HepG2 (cell line): Measurements from ENCODE around the gene NINL. TPM values are rescaled to one million over a fixed set of nuclear protein-coding genes. Genes with fewer than 3 reads are reported as not detected.
A peak's percentile ranks its signal among the peaks of the same experiment; 100 is the strongest.

Experiments used
- ATAC-seq: fragments of 200-7000 bp; cut with Tn5 transposase; 3 replicates; pipeline ENCODE4 v1.9.1; 2020; ENCODE audit warnings: mild to moderate bottlenecking, moderate library complexity
- BruUV-seq: library from RNA; stranded (reverse); fragments of 400-500 nt; replicated peaks from 2 replicates; lab custom pipeline; 2021; lab: Mats Ljungman, UMichigan
- CTCF ChIA-PET: fragments of 300-600 bp; formaldehyde crosslinking; extraction: SDS; loops from one replicate; lab custom pipeline; 2021; ENCODE audit warnings: low total read pairs, inconsistent platforms, low intra/inter-chr PET ratio; lab: Yijun Ruan, JAX
- POLR2A ChIA-PET: fragments of 350-600 bp; sonication (Branson Sonifier 250); formaldehyde crosslinking; loops from one replicate; lab custom pipeline; 2020; ENCODE audit warnings: antibody characterized with exemption, inconsistent platforms; lab: Yijun Ruan, JAX
- DNase-seq: peaks from one replicate; pipeline ENCODE4 v3.0.0-alpha.2; 2015; ENCODE audit warnings: low spot score
- FAIRE-seq: peaks from 3 replicates; lab custom pipeline; 2011; peaks lifted over from hg19 to GRCh38; lab: Jason Lieb, UNC
- H2AFZ ChIP-seq: one replicate; pipeline ENCODE4 v1.6.1; 2011; ENCODE audit warnings: low read length, inconsistent platforms
- H3K27ac ChIP-seq: fragments of 300-600 bp; 3 replicates; pipeline ENCODE4 v1.8.0; 2011; ENCODE audit warnings: mixed run types, mild to moderate bottlenecking, mixed read lengths, low read length, inconsistent platforms; ENCODE audit not compliant: insufficient read depth; ENCODE audit errors: extremely low read length
- H3K27me3 ChIP-seq, 2 experiments: fragments of 200-600 bp in 1 of 2; 2 replicates in 1 of 2; 3 replicates in 1 of 2; pipeline versions ENCODE4 v1.6.0 to v1.8.0; 2011; ENCODE audit warnings: low read length in 2 of 2, mild to moderate bottlenecking in 2 of 2, moderate library complexity in 2 of 2, inconsistent platforms in 1 of 2; ENCODE audit not compliant: insufficient read depth in 2 of 2, control insufficient read depth in 1 of 2
- H3K36me3 ChIP-seq, 2 experiments: fragments of 200-600 bp in 1 of 2; replicated peaks in 1 of 2; 2 replicates in 1 of 2; 3 replicates in 1 of 2; pipeline versions ENCODE4 v1.5.1 to v1.8.0; 2011; ENCODE audit warnings: low read length in 2 of 2, inconsistent platforms in 1 of 2; ENCODE audit not compliant: insufficient read depth in 2 of 2, control insufficient read depth in 1 of 2
- H3K4me1 ChIP-seq: 2 replicates; pipeline ENCODE4 v1.5.1; 2012; ENCODE audit warnings: low read length, inconsistent platforms; ENCODE audit not compliant: insufficient read depth
- H3K4me2 ChIP-seq: 2 replicates; pipeline ENCODE4 v1.6.0; 2011; ENCODE audit warnings: low read depth, low read length, inconsistent platforms
- H3K4me3 ChIP-seq, 3 experiments: fragments of 200-600 bp in 1 of 3; sonication (generic), shearing (Covaris generic) in 1 of 3; replicated peaks in 1 of 3; 2 replicates each; pipeline ENCODE4 v1.5.1; 2011 to 2016; ENCODE audit warnings: low read length in 3 of 3, inconsistent platforms in 2 of 3, low read depth in 2 of 3, mild to moderate bottlenecking in 2 of 3, control low read depth in 1 of 3, mixed read lengths in 1 of 3; ENCODE audit not compliant: insufficient read depth in 1 of 3
- H3K79me2 ChIP-seq: one replicate; pipeline ENCODE4 v1.6.1; 2011; ENCODE audit warnings: low read length, inconsistent platforms; ENCODE audit not compliant: insufficient read depth
- H3K9ac ChIP-seq: 2 replicates; pipeline ENCODE4 v1.6.0; 2011; ENCODE audit warnings: mild to moderate bottlenecking, low read depth, low read length, inconsistent platforms; ENCODE audit not compliant: insufficient read depth
- H3K9me3 ChIP-seq: 2 replicates; pipeline ENCODE4 v1.5.1; 2012; ENCODE audit warnings: mild to moderate bottlenecking, low read length
- H4K20me1 ChIP-seq: 2 replicates; pipeline ENCODE4 v1.6.0; 2011; ENCODE audit warnings: inconsistent platforms, mild to moderate bottlenecking, low read length, moderate library complexity; ENCODE audit not compliant: insufficient read depth
- BHLHE40 ChIP-seq: IDR thresholded peaks from 2 replicates; pipeline ENCODE4 v1.6.1; 2011; ENCODE audit warnings: low read length, improper control_type of control experiment
- CENPBD1 ChIP-seq: sonication (generic); formaldehyde crosslinking; IDR thresholded peaks from 2 replicates; pipeline ENCODE4 v1.8.0; 2022; ENCODE audit warnings: missing genetic modification reagents, low read depth, mild to moderate bottlenecking, borderline replicate concordance
- DDIT3 ChIP-seq: sonication (generic); formaldehyde crosslinking; IDR thresholded peaks from 2 replicates; pipeline ENCODE4 v1.4.0; 2020; ENCODE audit warnings: mild to moderate bottlenecking, missing genetic modification reagents
- DMAP1 ChIP-seq: IDR thresholded peaks from 2 replicates; pipeline ENCODE4 v1.6.1; 2016
- HOXA5 ChIP-seq: sonication (generic); formaldehyde crosslinking; IDR thresholded peaks from 2 replicates; pipeline ENCODE4 v1.4.0; 2020; ENCODE audit warnings: missing genetic modification reagents
- MBNL3 ChIP-seq: fragments of 250-450 bp; sonication (Bioruptor Pico); conservative IDR thresholded peaks from 2 replicates; pipeline ENCODE4 v1.8.0; 2022; ENCODE audit warnings: mild to moderate bottlenecking, inconsistent platforms
- NBN ChIP-seq: fragments of 450-650 bp; conservative IDR thresholded peaks from 2 replicates; pipeline ENCODE4 v1.6.1; 2017
- POLR2AphosphoS5 ChIP-seq: IDR thresholded peaks from 2 replicates; pipeline ENCODE4 v1.6.1; 2012; ENCODE audit warnings: low read depth, low read length
- TBX2 ChIP-seq: sonication (generic); formaldehyde crosslinking; IDR thresholded peaks from 2 replicates; pipeline ENCODE4 v1.5.0; 2020; ENCODE audit warnings: missing genetic modification reagents, mild to moderate bottlenecking, borderline replicate concordance
- THAP11 ChIP-seq: IDR thresholded peaks from 2 replicates; pipeline ENCODE4 v1.6.1; 2016; ENCODE audit warnings: missing biosample characterization, missing genetic modification reagents
- U2AF1 ChIP-seq: fragments of 200-400 bp; formaldehyde crosslinking; optimal IDR thresholded peaks from 2 replicates; pipeline ENCODE3; 2017; ENCODE audit warnings: mild to moderate bottlenecking, low read depth, low read length
- ZFY ChIP-seq: sonication (generic); formaldehyde crosslinking; IDR thresholded peaks from 2 replicates; pipeline ENCODE4 v1.4.0; 2020; ENCODE audit warnings: missing genetic modification reagents
- ZNF142 ChIP-seq: sonication (generic); formaldehyde crosslinking; IDR thresholded peaks from 2 replicates; pipeline ENCODE4 v1.4.0; 2020; ENCODE audit warnings: missing genetic modification reagents
- ZNF335 ChIP-seq: sonication (generic); formaldehyde crosslinking; IDR thresholded peaks from 2 replicates; pipeline ENCODE4 v1.4.0; 2020; ENCODE audit warnings: missing genetic modification reagents
- ZNF615 ChIP-seq: sonication (generic); formaldehyde crosslinking; IDR thresholded peaks from 2 replicates; pipeline ENCODE4 v1.5.0; 2020; ENCODE audit warnings: mild to moderate bottlenecking, missing genetic modification reagents, borderline replicate concordance
- ZNF644 ChIP-seq: IDR thresholded peaks from 2 replicates; pipeline ENCODE4 v1.6.1; 2016; ENCODE audit warnings: low read depth
- ZNF891 ChIP-seq: sonication (generic); formaldehyde crosslinking; IDR thresholded peaks from 2 replicates; pipeline ENCODE4 v1.5.0; 2020; ENCODE audit warnings: mild to moderate bottlenecking, missing genetic modification reagents
- WGBS: methylation state at CpG from one replicate; pipeline ENCODE4 v1.1.6; 2017; ENCODE audit warnings: low lambda C conversion rate; 5-methylcytosine and 5-hydroxymethylcytosine counted together
- in situ Hi-C: cut with HindIII; loops from 2 replicates; pipeline ENCODE4 v1.10.0; 2017; ENCODE audit warnings: low pct_unique_long_range_greater_than_20kb; ENCODE audit not compliant: extremely low pct_ligation_motif_present
- intact Hi-C: fragments of 100-400 bp; cut with micrococcal nuclease; formaldehyde crosslinking; loops from one replicate; pipeline ENCODE4 v1.10.0; 2022; ENCODE audit not compliant: unreplicated experiment
- polyA plus RNA-seq, 8 experiments: library from polyadenylated mRNA; depleted of rRNA in 3 of 8; stranded (reverse) in 7 of 8; unstranded in 1 of 8; fragments of >200 nt; fragmentation: Illumina TruSeq in 4 of 8; extraction: Trizol in 4 of 8; gene quantifications; 2 replicates each; pipeline versions ENCODE4 v1.2.1 to v1.2.3, GENCODE V29; 2011 to 2016; ENCODE audit warnings: low read depth in 4 of 8, missing spikeins in 1 of 8, mixed read lengths in 1 of 8; ENCODE audit not compliant: insufficient read depth in 1 of 8
- total RNA-seq, 5 experiments: library from RNA; depleted of rRNA; stranded (reverse); fragments of >200 nt; fragmentation: Illumina TruSeq; extraction: Trizol; gene quantifications; 2 replicates each; pipeline ENCODE4 v1.2.3, GENCODE V29; 2016; ENCODE audit warnings: low read depth in 1 of 5

NINL gene
- total and polyA plus RNA-seq, 2 of the 13 experiments (the other 11 are each of a cell fraction or from before 2014, with no cell fraction given), result 32.3 to 34.3 TPM

- H3K36me3 ChIP-seq, result peaks cover 1 to 5% of the 10 kb centered on the region in 2 experiments; a peak in 1 of 5 replicates
- H4K20me1 ChIP-seq, result no peaks in the 10 kb centered on the region
- TSS peak; percentile 90 for BruUV-seq
- no peaks in the 10 kb centered on the region; a peak in 1 of 5 replicates for H3K27me3 ChIP-seq
- peak within 1 kb of the TSS; percentile 94 for H3K4me2 ChIP-seq
- intact Hi-C loops, result loop anchor here (1.0 to 2.0 kb wide), 3 partner anchors 17 to 97 kb away; partner anchors contain the start of gene ABHD12
- peak within 1 kb of the TSS; percentile 78 to 89 (median 88) for H3K4me3 ChIP-seq
- H3K4me1 ChIP-seq, result peaks cover 24% of the 10 kb centered on the region
- H3K79me2 ChIP-seq, result peaks cover 22% of the 10 kb centered on the region
- peak; percentile 95 for DNase-seq
- FAIRE-seq, result peak; percentile 96
- in situ Hi-C loops, result no loop called here
- peak; percentile 93 for ATAC-seq
- POLR2A ChIA-PET, result interaction anchor here (0.8 to 2.9 kb wide), 16 partner anchors 9 to 215 kb away, joined by 3 to 25 read pairs (median 4); partner anchors contain the start of genes ABHD12, ENTPD6 and PYGB
- CTCF ChIA-PET, result interaction anchor here (0.7 kb wide), 1 partner anchor 98 kb away, joined by 3 read pairs; no protein-coding TSS in a partner anchor
- peak within 1 kb of the TSS; percentile 86 for H3K27ac ChIP-seq
- peak within 1 kb of the TSS; percentile 95 for H2AFZ ChIP-seq
- 1% methylated on average over 55 of the region's 56 CpGs for WGBS
- peak within 1 kb of the TSS; percentile 88 for H3K9ac ChIP-seq
- peaks cover 23% of the 10 kb centered on the region for H3K9me3 ChIP-seq
- no peak for TF ChIP-seq NBN
- peak; percentile 99 for TF ChIP-seq ZFY (CRISPR knock-in tag)
- TF ChIP-seq THAP11 (CRISPR knock-in tag), result peak; percentile 94
- TF ChIP-seq CENPBD1 (CRISPR knock-in tag), result peak; percentile 97; the same call in 1 of the 2 replicates
- TF ChIP-seq ZNF615 (CRISPR knock-in tag), result peak; percentile 98
- TF ChIP-seq ZNF335 (CRISPR knock-in tag), result peak; percentile 89
- no peak for TF ChIP-seq DDIT3 (CRISPR knock-in tag)
- peak; percentile 66; the same call in 1 of the 2 replicates for TF ChIP-seq ZNF644
- TF ChIP-seq HOXA5 (CRISPR knock-in tag), result peak; percentile 98
- TF ChIP-seq U2AF1, result peak; percentile 96
- peak; percentile 97 for TF ChIP-seq ZNF142 (CRISPR knock-in tag)
- no peak; the same call in 1 of the 2 replicates for TF ChIP-seq BHLHE40
- peak; percentile 97 for TF ChIP-seq TBX2 (CRISPR knock-in tag)
- TF ChIP-seq POLR2AphosphoS5, result peak; percentile 93
- TF ChIP-seq ZNF891 (CRISPR knock-in tag), result peak; percentile 100
- TF ChIP-seq MBNL3, result no peak
- peak; percentile 97; the same call in 1 of the 2 replicates for TF ChIP-seq DMAP1 (CRISPR knock-in tag)
Measured at GRCh38 chr20:25407311-25408169, 177.8 kb downstream of the NINL start, which contains the start of gene GINS1. GINS1 (plus strand) TSS chr20:25407673; CDS start chr20:25407821, 148 bp downstream.
